IMR-90 (cell line): Measurements from ENCODE around the gene RAB40C. TPM values are rescaled to one million over a fixed set of nuclear protein-coding genes. Genes with fewer than 3 reads are reported as not detected.

Experiments used
- ATAC-seq: fragments of 200-7000 bp; cut with Tn5 transposase; 2 replicates; pipeline ENCODE4 v1.9.1; 2020; ENCODE audit warnings: low read depth, mild to moderate bottlenecking, moderate library complexity
- BruUV-seq: library from RNA; stranded (reverse); fragments of 400-500 nt; replicated peaks from 2 replicates; lab custom pipeline; 2021; lab: Mats Ljungman, UMichigan
- CTCF ChIA-PET: fragments of 300-600 bp; formaldehyde crosslinking; extraction: SDS; loops from one replicate; lab custom pipeline; 2021; ENCODE audit warnings: antibody characterized with exemption; lab: Yijun Ruan, JAX
- POLR2A ChIA-PET: fragments of 300-600 bp; sonication (Branson Sonifier 250); formaldehyde crosslinking; loops from one replicate; lab custom pipeline; 2022; ENCODE audit warnings: antibody characterized with exemption; ENCODE audit not compliant: unreplicated experiment; lab: Charles Lee
- DNase-seq: peaks from one replicate; pipeline ENCODE4 v3.0.0; 2013
- H2AFZ ChIP-seq: replicated peaks from 2 replicates; pipeline ENCODE3; 2013; ENCODE audit warnings: low read length, mild to moderate bottlenecking; ENCODE audit not compliant: poor library complexity
- H2AK5ac ChIP-seq: 2 replicates; pipeline ENCODE4 v1.6.1; 2013; ENCODE audit warnings: low read depth, low read length, inconsistent platforms
- H2AK9ac ChIP-seq: replicated peaks from 2 replicates; pipeline ENCODE3; 2013; ENCODE audit warnings: mild to moderate bottlenecking, low read depth, low read length, moderate library complexity; ENCODE audit not compliant: poor library complexity
- H2BK120ac ChIP-seq: 2 replicates; pipeline ENCODE4 v1.6.1; 2013; ENCODE audit warnings: low read depth, low read length, inconsistent platforms
- H2BK15ac ChIP-seq: 3 replicates; pipeline ENCODE4 v1.6.1; 2013; ENCODE audit warnings: low read depth, low read length, inconsistent platforms
- H2BK20ac ChIP-seq: 2 replicates; pipeline ENCODE4 v1.6.1; 2013; ENCODE audit warnings: low read depth, mild to moderate bottlenecking, inconsistent platforms, low read length, moderate library complexity
- H2BK5ac ChIP-seq: 2 replicates; pipeline ENCODE4 v1.6.1; 2013; ENCODE audit warnings: mild to moderate bottlenecking, low read depth, low read length, inconsistent platforms; ENCODE audit not compliant: poor library complexity, severe bottlenecking
- H3K14ac ChIP-seq: replicated peaks from 2 replicates; pipeline ENCODE4 v1.6.1; 2013; ENCODE audit warnings: low read depth, low read length, inconsistent platforms
- H3K18ac ChIP-seq: 2 replicates; pipeline ENCODE4 v1.6.1; 2013; ENCODE audit warnings: low read depth, low read length, control low read depth
- H3K23ac ChIP-seq: 2 replicates; pipeline ENCODE4 v1.6.1; 2013; ENCODE audit warnings: low read depth, low read length, inconsistent platforms
- H3K27ac ChIP-seq: 2 replicates; pipeline ENCODE4 v1.5.1; 2013; ENCODE audit warnings: mild to moderate bottlenecking, control low read depth, low read length; ENCODE audit not compliant: insufficient read depth
- H3K27me3 ChIP-seq: 2 replicates; pipeline ENCODE4 v1.6.1; 2013; ENCODE audit warnings: low read length; ENCODE audit not compliant: control insufficient read depth, insufficient read depth
- H3K36me3 ChIP-seq: 2 replicates; pipeline ENCODE4 v1.6.1; 2013; ENCODE audit warnings: low read length, mixed read lengths; ENCODE audit not compliant: control insufficient read depth, insufficient read depth
- H3K4ac ChIP-seq: 2 replicates; pipeline ENCODE4 v1.6.1; 2013; ENCODE audit warnings: low read depth, low read length, inconsistent platforms
- H3K4me1 ChIP-seq: 2 replicates; pipeline ENCODE4 v1.6.1; 2013; ENCODE audit warnings: low read length, mixed read lengths; ENCODE audit not compliant: control insufficient read depth, insufficient read depth
- H3K4me2 ChIP-seq: 2 replicates; pipeline ENCODE4 v1.6.1; 2013; ENCODE audit warnings: low read depth, mild to moderate bottlenecking, control low read depth, low read length, moderate library complexity
- H3K4me3 ChIP-seq: 2 replicates; pipeline ENCODE4 v1.5.1; 2013; ENCODE audit warnings: low read depth, mild to moderate bottlenecking, control low read depth, low read length, moderate library complexity; ENCODE audit not compliant: insufficient read depth
- H3K56ac ChIP-seq: 2 replicates; pipeline ENCODE4 v1.6.1; 2013; ENCODE audit warnings: low read length, inconsistent platforms; ENCODE audit not compliant: insufficient read depth; ENCODE audit errors: extremely low read depth
- H3K79me1 ChIP-seq, 2 experiments: 2 replicates each; pipeline ENCODE4 v1.6.1; 2013; ENCODE audit warnings: low read length in 2 of 2, inconsistent platforms in 1 of 2, low read depth in 1 of 2
- H3K9ac ChIP-seq: 2 replicates; pipeline ENCODE4 v1.6.1; 2013; ENCODE audit warnings: low read depth, low read length, control low read depth
- H3K9me1 ChIP-seq: 2 replicates; pipeline ENCODE4 v1.6.1; 2013; ENCODE audit warnings: low read length, inconsistent platforms; ENCODE audit not compliant: insufficient read depth
- H3K9me3 ChIP-seq: 2 replicates; pipeline ENCODE4 v1.6.1; 2013; ENCODE audit warnings: low read length; ENCODE audit not compliant: control insufficient read depth, insufficient read depth
- H4K20me1 ChIP-seq: 2 replicates; pipeline ENCODE4 v1.6.1; 2013; ENCODE audit warnings: low read length, inconsistent platforms; ENCODE audit not compliant: insufficient read depth
- H4K5ac ChIP-seq: 2 replicates; pipeline ENCODE4 v1.6.1; 2013; ENCODE audit warnings: mild to moderate bottlenecking, low read depth, low read length, control low read depth
- H4K8ac ChIP-seq, 2 experiments: 2 replicates each; pipeline ENCODE4 v1.6.1; 2013; ENCODE audit warnings: low read depth in 2 of 2, low read length in 2 of 2, control low read depth in 1 of 2, inconsistent platforms in 1 of 2
- H4K91ac ChIP-seq: 2 replicates; pipeline ENCODE4 v1.6.1; 2013; ENCODE audit warnings: low read depth, low read length, inconsistent platforms; ENCODE audit not compliant: insufficient read depth
- FOS ChIP-seq: fragments of 150-350 bp; IDR thresholded peaks from 2 replicates; pipeline ENCODE4 v1.6.1; 2016; ENCODE audit warnings: low read depth, low read length
- POLR2A ChIP-seq: IDR thresholded peaks from 2 replicates; pipeline ENCODE4 v1.6.1; 2012; ENCODE audit warnings: mild to moderate bottlenecking, low read depth, low read length
- RCOR1 ChIP-seq: IDR thresholded peaks from 2 replicates; pipeline ENCODE4 v1.6.1; 2012; ENCODE audit warnings: mild to moderate bottlenecking, low read length, improper control_type of control experiment; ENCODE audit not compliant: insufficient replicate concordance
- RFX5 ChIP-seq: IDR thresholded peaks from 2 replicates; pipeline ENCODE4 v1.8.0; 2012; ENCODE audit warnings: low read depth, mild to moderate bottlenecking, low read length, moderate library complexity
- WGBS, 2 experiments: methylation state at CpG; one replicate each; pipeline versions ENCODE4 v1.1.5 to v1.1.7; 2013; ENCODE audit warnings: missing lambda C conversion rate in 2 of 2; ENCODE audit not compliant: insufficient read length in 1 of 2; ENCODE audit errors: extremely low coverage in 2 of 2; 5-methylcytosine and 5-hydroxymethylcytosine counted together
- dilution Hi-C: fragments of 300-500 bp; cut with HindIII; formaldehyde crosslinking; loops from one replicate; pipeline ENCODE4 v1.14.3; 2018; ENCODE audit warnings: low sequenced_read_pairs; ENCODE audit not compliant: unreplicated experiment
- in situ Hi-C: fragments of 300-500 bp; cut with MboI; formaldehyde crosslinking; loops from 3 replicates; pipeline ENCODE4 v1.14.3; 2019; ENCODE audit warnings: low sequenced_read_pairs, inconsistent platforms, mixed read lengths
- intact Hi-C: fragments of 100-400 bp; cut with micrococcal nuclease; formaldehyde crosslinking; loops from 2 replicates; pipeline ENCODE4 v1.10.0; 2022
- polyA plus RNA-seq, 3 experiments: library from polyadenylated mRNA; depleted of rRNA; stranded (reverse); fragments of >200 nt; gene quantifications; 2 replicates each; pipeline ENCODE4 v1.2.3, GENCODE V29; 2012; ENCODE audit warnings: low replicate concordance in 1 of 3
- total RNA-seq: library from RNA; depleted of rRNA; stranded (reverse); fragments of >200 nt; gene quantifications from 2 replicates; pipeline ENCODE4 v1.2.3, GENCODE V29; 2012
- TF ChIP-seq, protein P1 (sequence below): fragments of 150-350 bp; IDR thresholded peaks from 2 replicates; pipeline ENCODE4 v1.6.1; 2016; ENCODE audit warnings: low read depth, mild to moderate bottlenecking, low read length, moderate library complexity, borderline replicate concordance

Gene RAB40C
- total and polyA plus RNA-seq, 2 of the 4 experiments (the other 2 are of a cell fraction): 6.8 to 13.7 TPM

DNA sequence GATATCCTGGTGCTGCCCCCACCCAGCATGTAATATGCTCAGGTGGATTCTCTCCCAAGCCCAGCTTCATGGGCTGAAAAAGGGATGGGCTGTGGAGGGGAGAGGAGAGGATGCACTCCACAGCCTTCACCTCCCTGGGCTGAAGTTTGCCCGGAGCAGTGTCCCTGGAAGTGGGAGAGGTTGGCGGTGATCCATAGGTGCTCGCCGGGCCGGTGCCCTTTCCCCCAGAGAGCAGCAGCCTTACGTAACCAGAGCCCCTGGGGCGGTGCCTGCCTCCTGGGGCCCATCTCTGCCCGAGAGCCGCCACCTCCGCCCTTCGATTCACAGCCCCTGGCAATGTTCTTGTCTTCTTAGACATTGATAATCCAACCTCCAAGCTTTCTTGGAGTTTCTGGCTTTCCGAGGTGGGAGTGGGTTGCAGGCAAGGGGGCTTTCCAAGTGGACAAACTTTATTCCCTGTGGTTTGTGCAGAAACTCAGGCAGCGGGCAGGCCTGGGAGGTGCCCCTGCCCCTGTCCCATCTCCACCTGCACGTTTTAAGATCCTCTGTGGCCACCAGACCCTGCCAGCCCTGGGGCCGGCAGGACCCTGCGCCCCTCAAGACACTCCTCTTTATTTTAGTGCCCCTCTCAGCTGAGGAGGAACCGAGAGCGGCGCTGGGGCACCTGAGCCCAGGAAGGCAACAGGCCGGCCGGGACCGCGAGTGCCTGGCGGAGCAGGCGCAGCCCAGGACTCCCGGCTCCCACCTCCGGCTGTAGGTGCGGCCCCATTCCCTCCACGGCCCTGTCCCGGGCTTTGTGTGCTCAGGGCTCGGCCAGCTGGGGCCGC lies 56.2 kb downstream of the RAB40C start:
- H3K79me1 ChIP-seq: peaks cover 13 to 58% of the 10 kb centered on the region in 2 experiments; a peak in 3 of 4 replicates
- H4K5ac ChIP-seq: no peak overlapping the region
- no TSS peak for BruUV-seq
- H2BK15ac ChIP-seq: no peak overlapping the region
- H3K9ac ChIP-seq: no peak overlapping the region
- in situ Hi-C loops (loop anchor here (10.0 kb wide), 1 partner anchor 251 kb away; the partner anchor contains the start of gene NME4), dilution Hi-C loops (no loop called here), intact Hi-C loops (no loop called here)
- CTCF ChIA-PET: no interaction called here
- H3K27me3 ChIP-seq: no peaks in the 10 kb centered on the region
- no peak overlapping the region for H3K56ac ChIP-seq
- no peak overlapping the region for H3K4ac ChIP-seq
- no peak overlapping the region for H3K27ac ChIP-seq
- ATAC-seq (no peak), DNase-seq (no peak)
- H2AFZ ChIP-seq: no peak overlapping the region
- TF ChIP-seq RFX5: no peak
- TF ChIP-seq POLR2A: no peak
- TF ChIP-seq FOS: no peak
- no peak for TF ChIP-seq RCOR1
- TF ChIP-seq, protein P1, sequence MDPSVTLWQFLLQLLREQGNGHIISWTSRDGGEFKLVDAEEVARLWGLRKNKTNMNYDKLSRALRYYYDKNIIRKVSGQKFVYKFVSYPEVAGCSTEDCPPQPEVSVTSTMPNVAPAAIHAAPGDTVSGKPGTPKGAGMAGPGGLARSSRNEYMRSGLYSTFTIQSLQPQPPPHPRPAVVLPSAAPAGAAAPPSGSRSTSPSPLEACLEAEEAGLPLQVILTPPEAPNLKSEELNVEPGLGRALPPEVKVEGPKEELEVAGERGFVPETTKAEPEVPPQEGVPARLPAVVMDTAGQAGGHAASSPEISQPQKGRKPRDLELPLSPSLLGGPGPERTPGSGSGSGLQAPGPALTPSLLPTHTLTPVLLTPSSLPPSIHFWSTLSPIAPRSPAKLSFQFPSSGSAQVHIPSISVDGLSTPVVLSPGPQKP: no peak
- no peak overlapping the region for H2BK5ac ChIP-seq
- H3K9me1 ChIP-seq: peaks cover 15% of the 10 kb centered on the region
- no peak overlapping the region for H3K4me3 ChIP-seq
- no peak overlapping the region for H3K4me2 ChIP-seq
- H3K23ac ChIP-seq: no peak overlapping the region
- H2AK9ac ChIP-seq: peak overlapping the region; percentile 5
- H3K18ac ChIP-seq: no peak overlapping the region
- 97% methylated on average over 9 of the region's 32 CpGs; no CpG with 5 or more reads in 1 of the 2 experiments for WGBS, 2 experiments
- H2BK20ac ChIP-seq: no peak overlapping the region
- H3K36me3 ChIP-seq: no peaks in the 10 kb centered on the region
- H2AK5ac ChIP-seq: no peak overlapping the region; the same call in 1 of the 2 replicates
- POLR2A ChIA-PET: no interaction called here
- no peak overlapping the region for H4K91ac ChIP-seq
- H4K20me1 ChIP-seq: no peaks in the 10 kb centered on the region; the same call in 1 of the 2 replicates
- H3K14ac ChIP-seq: no peak overlapping the region
- peaks cover 21% of the 10 kb centered on the region for H3K4me1 ChIP-seq
- no peak overlapping the region for H2BK120ac ChIP-seq
- H3K9me3 ChIP-seq: no peaks in the 10 kb centered on the region
- no peak overlapping the region for H4K8ac ChIP-seq
